Vagina (tissue), 2 donors: ENCODE results near the gene SNAP47. TPM values are rescaled to one million over a fixed set of nuclear protein-coding genes. Genes with fewer than 3 reads are reported as not detected.

Experiments
- DNase-seq, 2 donors: peaks; one replicate each; pipeline ENCODE4 v3.0.0-alpha.2; 2017; ENCODE audit errors: extremely low spot score in 2 of 2
- H3K27ac ChIP-seq: fragments of 200-600 bp; sonication (generic); one replicate; pipeline ENCODE4 v1.5.1; 2019
- H3K27me3 ChIP-seq: fragments of 200-600 bp; sonication (generic); one replicate; pipeline ENCODE4 v1.5.1; 2019
- H3K36me3 ChIP-seq, 2 donors: fragments of 200-600 bp; sonication (generic); one replicate each; pipeline ENCODE4 v1.5.1; 2017 to 2019
- H3K4me1 ChIP-seq: fragments of 200-600 bp; sonication (generic); one replicate; pipeline ENCODE4 v1.5.1; 2019
- H3K4me3 ChIP-seq, 2 donors: fragments of 200-600 bp; sonication (generic); 1 replicate in 1 of 2; 2 replicates in 1 of 2; pipeline ENCODE4 v1.5.1; 2016 to 2019
- H3K9me3 ChIP-seq: fragments of 200-600 bp; sonication (generic); one replicate; pipeline ENCODE4 v1.5.1; 2019
- CTCF ChIP-seq, 3 experiments: fragments of 450-650 bp in 2 of 3; fragments of 200-600 bp in 1 of 3; sonication (generic) in 1 of 3; IDR thresholded peaks; one replicate each; pipeline ENCODE4 v1.5.1; 2017 to 2019; ENCODE audit warnings: antibody characterized with exemption in 3 of 3, mild to moderate bottlenecking in 2 of 3, moderate library complexity in 2 of 3
- POLR2A ChIP-seq, 2 donors: fragments of 450-650 bp; IDR thresholded peaks; one replicate each; pipeline ENCODE4 v1.6.1; 2017; ENCODE audit warnings: antibody characterized with exemption in 2 of 2, mild to moderate bottlenecking in 2 of 2, moderate library complexity in 2 of 2
- POLR2AphosphoS5 ChIP-seq, 2 donors: sonication (generic); formaldehyde crosslinking; IDR thresholded peaks; one replicate each; pipeline ENCODE4 v1.9.0; 2017; ENCODE audit warnings: antibody characterized with exemption in 2 of 2, mild to moderate bottlenecking in 2 of 2, low read depth in 1 of 2; ENCODE audit not compliant: insufficient read depth in 1 of 2
- intact Hi-C: fragments of 100-400 bp; cut with DNase I; formaldehyde crosslinking; loops from one replicate; pipeline ENCODE4 v1.15.1; 2023
- total RNA-seq: library from RNA; depleted of rRNA; stranded (reverse); fragments of >200 nt; gene quantifications from one replicate; pipeline ENCODE4 v1.2.3, GENCODE V29; 2016

Gene SNAP47
- total RNA-seq, 1 donor from 2014 or later, result 28.7 TPM

- Histone ChIP-seq H3K4me1 (peaks cover 4% of the 10 kb centered on the region), H3K27ac (no peak overlapping the region), H3K36me3 (no peaks in the 10 kb centered on the region), H3K27me3 (no peaks in the 10 kb centered on the region), H3K9me3 (no peaks in the 10 kb centered on the region), H3K4me3 (no peak overlapping the region)
- DNase-seq, result no peak
- intact Hi-C loops, result no loop called here
- TF ChIP-seq CTCF (IDR thresholded peaks at IDR 0.05) (no peak), POLR2AphosphoS5 (IDR thresholded peaks at IDR 0.05; ENCODE audit: insufficient read depth in 1 of 2, low read depth in 1 of 2) (no peak), POLR2A (IDR thresholded peaks at IDR 0.05) (no peak)
Measured at GRCh38 chr1:227799756-227800155, 64.5 kb downstream of the SNAP47 start.

- Histone ChIP-seq H3K4me1 (no peaks in the 10 kb centered on the region), H3K27ac (no peak overlapping the region), H3K36me3 (no peaks in the 10 kb centered on the region), H3K9me3 (no peaks in the 10 kb centered on the region), H3K27me3 (no peaks in the 10 kb centered on the region), H3K4me3 (no peak overlapping the region)
- TF ChIP-seq POLR2AphosphoS5 (IDR thresholded peaks at IDR 0.05; ENCODE audit: insufficient read depth in 1 of 2, low read depth in 1 of 2) (no peak), POLR2A (IDR thresholded peaks at IDR 0.05) (no peak), CTCF (IDR thresholded peaks at IDR 0.05) (no peak)
- intact Hi-C loops, result no loop called here
- DNase-seq, result no peak
Measured at GRCh38 chr1:227803933-227804332, 68.7 kb downstream of the SNAP47 start.

GRCh38 chr1:227805606-227806197 lies 70.5 kb downstream of the SNAP47 start:
- no peaks in the 10 kb centered on the region for H3K9me3 ChIP-seq
- H3K4me3 ChIP-seq, result no peak overlapping the region
- no peak for DNase-seq
- no peaks in the 10 kb centered on the region for H3K4me1 ChIP-seq
- no peaks in the 10 kb centered on the region for H3K27me3 ChIP-seq
- intact Hi-C loops, result no loop called here
- TF ChIP-seq POLR2A (IDR thresholded peaks at IDR 0.05), result no peak
- peak in 1 of 2 donors; percentile 90 for TF ChIP-seq POLR2AphosphoS5 (IDR thresholded peaks at IDR 0.05; ENCODE audit: insufficient read depth in 1 of 2, low read depth in 1 of 2)
- H3K27ac ChIP-seq, result no peak overlapping the region
- H3K36me3 ChIP-seq, result no peaks in the 10 kb centered on the region

GRCh38 chr1:227808566-227808965 lies 73.3 kb downstream of the SNAP47 start:
- Histone ChIP-seq H3K9me3 (no peaks in the 10 kb centered on the region), H3K4me1 (no peaks in the 10 kb centered on the region), H3K27ac (no peak overlapping the region), H3K4me3 (no peak overlapping the region), H3K36me3 (no peaks in the 10 kb centered on the region), H3K27me3 (no peaks in the 10 kb centered on the region)
- DNase-seq, result no peak
- intact Hi-C loops, result no loop called here
- TF ChIP-seq POLR2AphosphoS5 (IDR thresholded peaks at IDR 0.05; ENCODE audit: insufficient read depth in 1 of 2, low read depth in 1 of 2), result no peak
- TF ChIP-seq POLR2A (IDR thresholded peaks at IDR 0.05), result no peak
- TF ChIP-seq CTCF (IDR thresholded peaks at IDR 0.05), result no peak

- no peaks in the 10 kb centered on the region for H3K36me3 ChIP-seq
- DNase-seq, result no peak
- H3K4me3 ChIP-seq, result no peak overlapping the region
- H3K4me1 ChIP-seq, result no peaks in the 10 kb centered on the region
- TF ChIP-seq POLR2A (IDR thresholded peaks at IDR 0.05), result no peak
- TF ChIP-seq CTCF (IDR thresholded peaks at IDR 0.05), result no peak
- intact Hi-C loops, result no loop called here
- no peaks in the 10 kb centered on the region for H3K27me3 ChIP-seq
- H3K27ac ChIP-seq, result no peak overlapping the region
- H3K9me3 ChIP-seq, result peaks cover 4% of the 10 kb centered on the region
Measured at GRCh38 chr1:227809026-227809425, 73.8 kb downstream of the SNAP47 start.
